SK-N-SH treated with all-trans-retinoic acid at 6 μM for 48 hours (cell line): ENCODE data around the gene ZNF654.

ENCODE experiments used
- ARNTL ChIP-seq: fragments of 450-650 bp; formaldehyde crosslinking; IDR thresholded peaks from 2 replicates; pipeline ENCODE4 v1.5.0; 2020; ENCODE audit warnings: low read depth, mild to moderate bottlenecking, moderate library complexity, borderline replicate concordance
- RARB ChIP-seq: fragments of 250-450 bp; sonication (Bioruptor Pico); IDR thresholded peaks from 2 replicates; pipeline ENCODE4 v1.8.0; 2021; ENCODE audit warnings: mild to moderate bottlenecking, moderate library complexity
- SNAI2 ChIP-seq: fragments of 250-450 bp; sonication (Bioruptor Pico); IDR thresholded peaks from 2 replicates; pipeline ENCODE4 v1.5.0; 2020; ENCODE audit warnings: mild to moderate bottlenecking, moderate library complexity
- TCF4 ChIP-seq: fragments of 250-450 bp; sonication (Bioruptor Pico); IDR thresholded peaks from 2 replicates; pipeline ENCODE4 v1.8.0; 2021; ENCODE audit warnings: mild to moderate bottlenecking, moderate library complexity, borderline replicate concordance
- TOX ChIP-seq: fragments of 250-450 bp; sonication (Bioruptor Pico); IDR thresholded peaks from 2 replicates; pipeline ENCODE4 v1.8.0; 2021; ENCODE audit warnings: mild to moderate bottlenecking, moderate library complexity, borderline replicate concordance
- ZNF565 ChIP-seq: fragments of 450-650 bp; formaldehyde crosslinking; conservative IDR thresholded peaks from 2 replicates; pipeline ENCODE4 v1.5.0; 2020; ENCODE audit warnings: low read depth, mild to moderate bottlenecking, moderate library complexity
- TF ChIP-seq, protein P1 (sequence below): fragments of 250-450 bp; sonication (Bioruptor Pico); IDR thresholded peaks from 2 replicates; pipeline ENCODE4 v1.5.1; 2020; ENCODE audit warnings: low read depth, mild to moderate bottlenecking, moderate library complexity
- TF ChIP-seq, protein P2 (sequence below): fragments of 250-450 bp; sonication (Bioruptor Pico); IDR thresholded peaks from 2 replicates; pipeline ENCODE4 v1.8.0; 2020; ENCODE audit warnings: mild to moderate bottlenecking, moderate library complexity, borderline replicate concordance

DNA sequence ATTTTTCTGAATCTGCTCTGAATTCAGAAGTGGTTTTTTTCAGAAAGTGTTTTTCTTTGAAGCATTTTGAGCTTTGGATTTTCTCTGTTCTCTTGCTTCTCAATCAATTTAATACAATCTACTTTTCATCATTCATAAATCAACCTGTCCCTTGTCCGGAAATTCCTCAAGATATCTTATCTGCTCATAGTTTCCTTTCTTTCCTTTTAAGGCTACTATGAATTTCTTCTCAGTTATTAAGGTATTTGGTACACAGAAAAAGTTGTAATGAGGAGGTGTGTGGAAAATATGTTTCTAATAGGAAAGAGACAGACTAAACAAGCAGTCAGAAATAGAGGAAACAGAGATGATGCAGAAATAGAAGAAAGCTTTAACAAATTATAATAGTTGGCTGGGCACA lies 14.6 kb upstream of the ZNF654 start:
- TF ChIP-seq TCF4 (CRISPR knock-in tag) (no peak), ZNF565 (CRISPR knock-in tag) (no peak), SNAI2 (CRISPR knock-in tag) (no peak), RARB (CRISPR knock-in tag) (no peak), ARNTL (CRISPR knock-in tag) (no peak), TOX (no peak)
- TF ChIP-seq, protein P1, sequence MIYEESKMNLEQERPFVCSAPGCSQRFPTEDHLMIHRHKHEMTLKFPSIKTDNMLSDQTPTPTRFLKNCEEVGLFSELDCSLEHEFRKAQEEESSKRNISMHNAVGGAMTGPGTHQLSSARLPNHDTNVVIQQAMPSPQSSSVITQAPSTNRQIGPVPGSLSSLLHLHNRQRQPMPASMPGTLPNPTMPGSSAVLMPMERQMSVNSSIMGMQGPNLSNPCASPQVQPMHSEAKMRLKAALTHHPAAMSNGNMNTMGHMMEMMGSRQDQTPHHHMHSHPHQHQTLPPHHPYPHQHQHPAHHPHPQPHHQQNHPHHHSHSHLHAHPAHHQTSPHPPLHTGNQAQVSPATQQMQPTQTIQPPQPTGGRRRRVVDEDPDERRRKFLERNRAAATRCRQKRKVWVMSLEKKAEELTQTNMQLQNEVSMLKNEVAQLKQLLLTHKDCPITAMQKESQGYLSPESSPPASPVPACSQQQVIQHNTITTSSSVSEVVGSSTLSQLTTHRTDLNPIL (CRISPR knock-in tag): no peak
- TF ChIP-seq, protein P2, sequence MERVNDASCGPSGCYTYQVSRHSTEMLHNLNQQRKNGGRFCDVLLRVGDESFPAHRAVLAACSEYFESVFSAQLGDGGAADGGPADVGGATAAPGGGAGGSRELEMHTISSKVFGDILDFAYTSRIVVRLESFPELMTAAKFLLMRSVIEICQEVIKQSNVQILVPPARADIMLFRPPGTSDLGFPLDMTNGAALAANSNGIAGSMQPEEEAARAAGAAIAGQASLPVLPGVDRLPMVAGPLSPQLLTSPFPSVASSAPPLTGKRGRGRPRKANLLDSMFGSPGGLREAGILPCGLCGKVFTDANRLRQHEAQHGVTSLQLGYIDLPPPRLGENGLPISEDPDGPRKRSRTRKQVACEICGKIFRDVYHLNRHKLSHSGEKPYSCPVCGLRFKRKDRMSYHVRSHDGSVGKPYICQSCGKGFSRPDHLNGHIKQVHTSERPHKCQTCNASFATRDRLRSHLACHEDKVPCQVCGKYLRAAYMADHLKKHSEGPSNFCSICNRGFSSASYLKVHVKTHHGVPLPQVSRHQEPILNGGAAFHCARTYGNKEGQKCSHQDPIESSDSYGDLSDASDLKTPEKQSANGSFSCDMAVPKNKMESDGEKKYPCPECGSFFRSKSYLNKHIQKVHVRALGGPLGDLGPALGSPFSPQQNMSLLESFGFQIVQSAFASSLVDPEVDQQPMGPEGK: no peak
